ENCODE results near the gene C4BPA. TPM values are rescaled to one million over a fixed set of nuclear protein-coding genes. Genes with fewer than 3 reads are reported as not detected.
A peak's percentile ranks its signal among the peaks of the same experiment; 100 is the strongest.

The C4BPA gene
- total and polyA plus RNA-seq, 10 donors: 0.03 to 1.9 (median 0.45) TPM

DNA sequence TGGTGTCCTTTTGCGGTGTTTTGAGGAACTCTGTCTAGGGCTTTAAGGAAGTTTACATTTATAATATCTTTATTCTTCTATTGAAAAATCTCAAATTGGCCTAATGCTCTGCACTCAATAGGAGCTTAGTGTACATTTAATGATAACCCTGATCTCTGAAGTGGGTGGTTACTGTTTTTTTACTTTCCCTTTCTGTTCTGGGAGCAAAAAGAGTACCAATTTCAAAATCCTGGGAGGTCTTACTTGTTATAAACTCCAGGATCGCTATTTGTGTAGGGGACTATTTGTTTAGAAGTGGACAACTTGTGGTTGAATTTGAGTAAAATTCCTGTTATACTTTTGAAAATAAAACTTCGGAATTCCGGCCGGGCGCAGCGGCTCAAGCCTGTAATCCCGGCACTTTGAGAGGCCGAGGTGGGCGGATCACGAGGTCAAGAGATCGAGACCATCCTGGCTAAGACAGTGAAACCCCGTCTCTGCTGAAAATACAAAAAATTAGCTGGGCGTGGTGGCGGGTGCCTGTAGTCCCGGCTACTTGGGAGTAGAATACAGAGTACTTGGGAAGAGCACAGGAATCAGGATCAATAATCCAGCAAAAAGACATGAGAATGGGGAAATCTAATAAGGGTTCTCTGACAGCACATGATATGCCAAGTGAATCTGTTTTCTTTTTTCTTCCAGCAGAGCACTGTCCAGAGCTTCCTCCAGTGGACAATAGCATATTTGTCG lies 14.2 kb upstream of the C4BPA start:
- 93 to 94% (median 93%) methylated on average over 17 of the region's 17 CpGs for WGBS, 5 donors
- Histone ChIP-seq H3K27me3 (replicated peaks in 1 of 7) (no peaks in the 10 kb centered on the region), H3K9me3 (no peaks in the 10 kb centered on the region), H3K27ac (no peak overlapping the region), H3K36me3 (no peaks in the 10 kb centered on the region), H3K4me3 (peak overlapping the region in 2 of 8 donors; percentile 13 to 26), H3K4me1 (peaks cover 0 to 22% (median 7%) of the 10 kb centered on the region in 6 donors)
- intact Hi-C loops (cut with DNase I; ENCODE audit: low total_unique reads): loop anchor here (5.0 kb wide), 2 partner anchors 93 to 408 kb away; partner anchors contain the start of gene CR1
- TF ChIP-seq, protein P1, sequence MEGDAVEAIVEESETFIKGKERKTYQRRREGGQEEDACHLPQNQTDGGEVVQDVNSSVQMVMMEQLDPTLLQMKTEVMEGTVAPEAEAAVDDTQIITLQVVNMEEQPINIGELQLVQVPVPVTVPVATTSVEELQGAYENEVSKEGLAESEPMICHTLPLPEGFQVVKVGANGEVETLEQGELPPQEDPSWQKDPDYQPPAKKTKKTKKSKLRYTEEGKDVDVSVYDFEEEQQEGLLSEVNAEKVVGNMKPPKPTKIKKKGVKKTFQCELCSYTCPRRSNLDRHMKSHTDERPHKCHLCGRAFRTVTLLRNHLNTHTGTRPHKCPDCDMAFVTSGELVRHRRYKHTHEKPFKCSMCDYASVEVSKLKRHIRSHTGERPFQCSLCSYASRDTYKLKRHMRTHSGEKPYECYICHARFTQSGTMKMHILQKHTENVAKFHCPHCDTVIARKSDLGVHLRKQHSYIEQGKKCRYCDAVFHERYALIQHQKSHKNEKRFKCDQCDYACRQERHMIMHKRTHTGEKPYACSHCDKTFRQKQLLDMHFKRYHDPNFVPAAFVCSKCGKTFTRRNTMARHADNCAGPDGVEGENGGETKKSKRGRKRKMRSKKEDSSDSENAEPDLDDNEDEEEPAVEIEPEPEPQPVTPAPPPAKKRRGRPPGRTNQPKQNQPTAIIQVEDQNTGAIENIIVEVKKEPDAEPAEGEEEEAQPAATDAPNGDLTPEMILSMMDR (IDR thresholded peaks at IDR 0.05 in 8 of 11, conservative IDR thresholded peaks at IDR 0.05 in 3 of 11): no peak
- TF ChIP-seq POLR2A (IDR thresholded peaks at IDR 0.05) (no peak), POLR2AphosphoS5 (IDR thresholded peaks at IDR 0.05) (no peak)
- no peak for DNase-seq

DNA sequence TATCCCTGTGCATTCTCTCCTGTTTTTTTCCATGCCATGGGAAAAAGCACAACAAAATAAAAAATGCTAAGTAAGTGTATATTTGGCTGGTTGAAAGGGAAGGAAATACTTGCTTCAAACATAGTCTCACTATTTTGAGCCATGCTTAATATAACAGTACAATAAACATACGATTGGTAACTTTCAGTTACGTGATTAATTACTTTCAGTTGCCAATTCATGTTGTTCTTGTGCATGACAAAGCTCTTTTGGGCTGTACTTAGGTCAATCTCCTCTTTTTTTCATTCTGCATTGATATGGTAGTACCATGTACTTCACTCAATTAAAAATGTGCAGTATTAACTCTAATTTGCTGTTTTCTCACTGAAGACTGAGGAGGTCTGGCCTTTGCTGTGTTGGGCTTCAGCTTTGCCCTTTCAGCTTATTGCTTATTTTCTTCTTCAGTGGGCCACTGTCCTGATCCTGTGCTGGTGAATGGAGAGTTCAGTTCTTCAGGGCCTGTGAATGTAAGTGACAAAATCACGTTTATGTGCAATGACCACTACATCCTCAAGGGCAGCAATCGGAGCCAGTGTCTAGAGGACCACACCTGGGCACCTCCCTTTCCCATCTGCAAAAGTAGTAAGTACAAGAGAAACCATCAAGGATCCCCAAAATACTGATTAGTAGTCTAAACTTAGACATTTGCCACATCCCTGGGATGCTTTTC lies 12.7 kb upstream of the C4BPA start:
- Histone ChIP-seq H3K36me3 (no peaks in the 10 kb centered on the region), H3K27ac (no peak overlapping the region), H3K4me1 (peaks cover 0 to 16% (median 4%) of the 10 kb centered on the region in 6 donors), H3K9me3 (no peaks in the 10 kb centered on the region), H3K27me3 (replicated peaks in 1 of 7) (no peaks in the 10 kb centered on the region), H3K4me3 (no peak overlapping the region)
- TF ChIP-seq POLR2A (IDR thresholded peaks at IDR 0.05) (no peak), POLR2AphosphoS5 (IDR thresholded peaks at IDR 0.05) (no peak)
- TF ChIP-seq, protein P1 (IDR thresholded peaks at IDR 0.05 in 8 of 11, conservative IDR thresholded peaks at IDR 0.05 in 3 of 11): no peak
- WGBS, 5 donors: 63 to 73% (median 64%) methylated on average over 4 of the region's 4 CpGs
- intact Hi-C loops (cut with DNase I; ENCODE audit: low total_unique reads): no loop called here
- no peak for DNase-seq

DNA sequence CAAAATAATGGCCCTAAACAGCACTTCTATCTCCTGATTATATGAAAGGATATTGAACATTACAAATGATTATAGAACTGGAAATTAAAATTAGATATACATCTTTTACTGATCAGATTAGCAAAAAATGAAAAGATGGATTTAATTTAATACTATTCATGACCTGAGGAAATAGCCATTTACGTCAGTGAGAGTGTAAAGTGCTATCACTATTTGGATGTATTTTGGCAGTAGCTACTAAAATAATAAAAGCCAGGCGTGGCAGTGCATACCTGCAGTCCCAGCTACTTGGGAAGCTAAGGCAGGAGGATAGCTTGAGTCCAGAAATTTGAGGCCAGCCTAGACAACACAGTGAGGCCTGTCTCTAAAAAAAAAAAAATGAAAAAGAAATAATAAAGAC lies 10.1 kb upstream of the C4BPA start:
- no peaks in the 10 kb centered on the region for H3K36me3 ChIP-seq
- peaks cover 0 to 11% (median 2%) of the 10 kb centered on the region in 6 donors for H3K4me1 ChIP-seq
- intact Hi-C loops (cut with DNase I; ENCODE audit: low total_unique reads): no loop called here
- no peak for TF ChIP-seq POLR2AphosphoS5 (IDR thresholded peaks at IDR 0.05)
- no peaks in the 10 kb centered on the region for H3K27me3 ChIP-seq (replicated peaks in 1 of 7)
- WGBS, 5 donors: 61 to 89% (median 69%) methylated on average over 2 of the region's 2 CpGs
- no peak for DNase-seq
- no peak overlapping the region for H3K27ac ChIP-seq
- H3K4me3 ChIP-seq: no peak overlapping the region
- peaks cover 0 to 6% (median 0%) of the 10 kb centered on the region in 8 donors for H3K9me3 ChIP-seq

DNA sequence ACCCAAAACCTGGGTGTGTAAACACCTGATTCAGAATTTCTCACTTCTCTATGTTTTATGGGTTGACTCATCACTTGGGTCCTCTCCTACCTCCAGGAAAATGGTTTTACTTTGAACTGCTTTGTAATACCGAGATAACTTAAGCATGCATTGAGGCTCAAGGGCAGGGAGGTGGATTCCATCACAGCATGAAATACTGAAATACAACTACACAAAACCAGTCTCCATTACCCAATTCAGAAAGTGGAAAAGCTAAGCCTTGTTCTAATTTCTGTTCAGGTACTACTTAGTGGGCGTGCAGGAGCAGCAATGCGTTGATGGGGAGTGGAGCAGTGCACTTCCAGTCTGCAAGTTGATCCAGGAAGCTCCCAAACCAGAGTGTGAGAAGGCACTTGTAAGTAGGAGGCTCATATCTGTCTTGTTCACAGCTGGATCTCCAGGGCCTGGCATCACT lies 6.1 kb upstream of the C4BPA start:
- TF ChIP-seq, protein P1 (IDR thresholded peaks at IDR 0.05 in 8 of 11, conservative IDR thresholded peaks at IDR 0.05 in 3 of 11): no peak
- TF ChIP-seq POLR2A (IDR thresholded peaks at IDR 0.05) (no peak), POLR2AphosphoS5 (IDR thresholded peaks at IDR 0.05) (no peak)
- no peaks in the 10 kb centered on the region for H3K4me1 ChIP-seq
- DNase-seq: no peak
- no peaks in the 10 kb centered on the region for H3K36me3 ChIP-seq
- 68 to 82% (median 78%) methylated on average over 3 of the region's 3 CpGs for WGBS, 5 donors
- H3K27me3 ChIP-seq (replicated peaks in 1 of 7): no peaks in the 10 kb centered on the region
- intact Hi-C loops (cut with DNase I; ENCODE audit: low total_unique reads): no loop called here
- H3K4me3 ChIP-seq: no peak overlapping the region
- H3K9me3 ChIP-seq: peaks cover 0 to 6% (median 0%) of the 10 kb centered on the region in 8 donors
- H3K27ac ChIP-seq: no peak overlapping the region
